GM12878 (cell line): Measurements from ENCODE around the gene EIF4E.

Experiments
- CEBPB ChIP-seq, 2 experiments: fragments of 150-350 bp in 1 of 2; IDR thresholded peaks; 2 replicates each; pipeline ENCODE4 v1.6.1; 2012 to 2014; ENCODE audit warnings: low read depth in 2 of 2, low read length in 2 of 2, borderline replicate concordance in 1 of 2, inconsistent platforms in 1 of 2
- IKZF1 ChIP-seq: fragments of 450-650 bp; conservative IDR thresholded peaks from 2 replicates; pipeline ENCODE4 v1.6.1; 2017; ENCODE audit warnings: antibody characterized with exemption, mild to moderate bottlenecking
- RFX5 ChIP-seq: IDR thresholded peaks from 2 replicates; pipeline ENCODE4 v1.6.1; 2011; ENCODE audit warnings: low read depth, low read length, improper control_type of control experiment
- TF ChIP-seq, protein P1 (sequence below): IDR thresholded peaks from 2 replicates; pipeline ENCODE4 v1.6.1; 2011; ENCODE audit warnings: low read depth, mild to moderate bottlenecking, low read length, moderate library complexity, borderline replicate concordance; ENCODE audit errors: extremely low read depth
- TF ChIP-seq, protein P2 (sequence below): fragments of 450-650 bp; IDR thresholded peaks from 2 replicates; pipeline ENCODE4 v1.6.1; 2016; ENCODE audit warnings: mild to moderate bottlenecking, moderate library complexity, borderline replicate concordance

DNA sequence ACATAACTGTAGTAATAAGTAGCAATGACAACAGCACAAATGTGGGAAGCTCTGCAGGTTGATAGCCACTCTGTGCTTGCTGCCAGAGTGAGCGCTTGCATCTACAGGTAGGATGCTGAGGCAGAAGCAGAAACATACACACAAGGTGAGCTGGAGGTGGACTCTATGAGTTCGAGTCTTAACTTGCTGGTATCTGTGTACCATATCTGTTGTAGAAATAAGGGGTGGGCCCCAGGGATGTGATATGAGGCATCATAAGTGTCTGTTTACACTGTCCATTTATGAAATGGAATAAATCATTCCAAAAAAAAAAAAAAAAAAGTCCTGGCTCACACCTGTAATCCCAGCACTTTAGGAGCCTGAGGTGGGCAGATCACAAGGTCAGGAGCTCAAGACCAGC, 32.8 kb upstream of the EIF4E start:
- TF ChIP-seq RFX5, result no peak
- TF ChIP-seq CEBPB (IDR thresholded peaks at IDR 0.05; ENCODE audit: borderline replicate concordance in 1 of 2, low read depth in 2 of 2, low read length in 2 of 2), result no peak
- TF ChIP-seq, protein P1, sequence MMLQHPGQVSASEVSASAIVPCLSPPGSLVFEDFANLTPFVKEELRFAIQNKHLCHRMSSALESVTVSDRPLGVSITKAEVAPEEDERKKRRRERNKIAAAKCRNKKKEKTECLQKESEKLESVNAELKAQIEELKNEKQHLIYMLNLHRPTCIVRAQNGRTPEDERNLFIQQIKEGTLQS, result no peak
- TF ChIP-seq, protein P2, sequence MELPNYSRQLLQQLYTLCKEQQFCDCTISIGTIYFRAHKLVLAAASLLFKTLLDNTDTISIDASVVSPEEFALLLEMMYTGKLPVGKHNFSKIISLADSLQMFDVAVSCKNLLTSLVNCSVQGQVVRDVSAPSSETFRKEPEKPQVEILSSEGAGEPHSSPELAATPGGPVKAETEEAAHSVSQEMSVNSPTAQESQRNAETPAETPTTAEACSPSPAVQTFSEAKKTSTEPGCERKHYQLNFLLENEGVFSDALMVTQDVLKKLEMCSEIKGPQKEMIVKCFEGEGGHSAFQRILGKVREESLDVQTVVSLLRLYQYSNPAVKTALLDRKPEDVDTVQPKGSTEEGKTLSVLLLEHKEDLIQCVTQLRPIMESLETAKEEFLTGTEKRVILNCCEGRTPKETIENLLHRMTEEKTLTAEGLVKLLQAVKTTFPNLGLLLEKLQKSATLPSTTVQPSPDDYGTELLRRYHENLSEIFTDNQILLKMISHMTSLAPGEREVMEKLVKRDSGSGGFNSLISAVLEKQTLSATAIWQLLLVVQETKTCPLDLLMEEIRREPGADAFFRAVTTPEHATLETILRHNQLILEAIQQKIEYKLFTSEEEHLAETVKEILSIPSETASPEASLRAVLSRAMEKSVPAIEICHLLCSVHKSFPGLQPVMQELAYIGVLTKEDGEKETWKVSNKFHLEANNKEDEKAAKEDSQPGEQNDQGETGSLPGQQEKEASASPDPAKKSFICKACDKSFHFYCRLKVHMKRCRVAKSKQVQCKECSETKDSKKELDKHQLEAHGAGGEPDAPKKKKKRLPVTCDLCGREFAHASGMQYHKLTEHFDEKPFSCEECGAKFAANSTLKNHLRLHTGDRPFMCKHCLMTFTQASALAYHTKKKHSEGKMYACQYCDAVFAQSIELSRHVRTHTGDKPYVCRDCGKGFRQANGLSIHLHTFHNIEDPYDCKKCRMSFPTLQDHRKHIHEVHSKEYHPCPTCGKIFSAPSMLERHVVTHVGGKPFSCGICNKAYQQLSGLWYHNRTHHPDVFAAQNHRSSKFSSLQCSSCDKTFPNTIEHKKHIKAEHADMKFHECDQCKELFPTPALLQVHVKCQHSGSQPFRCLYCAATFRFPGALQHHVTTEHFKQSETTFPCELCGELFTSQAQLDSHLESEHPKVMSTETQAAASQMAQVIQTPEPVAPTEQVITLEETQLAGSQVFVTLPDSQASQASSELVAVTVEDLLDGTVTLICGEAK, result no peak
- no peak for TF ChIP-seq IKZF1
